BE2C (cell line): ENCODE results near the gene PDLIM3.

ENCODE experiments used
- DNase-seq: peaks from one replicate; pipeline ENCODE4 v3.0.0-alpha.2; 2020
- H3K27me3 ChIP-seq: fragments of 250-450 bp; sonication (Bioruptor Pico); 2 replicates; pipeline ENCODE4 v1.5.1; 2020; ENCODE audit warnings: mild to moderate bottlenecking
- H3K36me3 ChIP-seq: fragments of 250-450 bp; sonication (Bioruptor Pico); 2 replicates; pipeline ENCODE4 v1.5.1; 2020; ENCODE audit warnings: mild to moderate bottlenecking
- H3K4me1 ChIP-seq: fragments of 250-450 bp; sonication (Bioruptor Pico); 2 replicates; pipeline ENCODE4 v1.5.1; 2020
- H3K4me3 ChIP-seq: 2 replicates; pipeline ENCODE4 v1.5.1; 2011; ENCODE audit warnings: low read depth, low read length
- H3K9me3 ChIP-seq: fragments of 250-450 bp; sonication (Bioruptor Pico); 2 replicates; pipeline ENCODE4 v1.5.1; 2020
- TF ChIP-seq, protein P1 (sequence below): IDR thresholded peaks from 2 replicates; pipeline ENCODE4 v1.5.1; 2012; ENCODE audit warnings: mild to moderate bottlenecking, low read depth, low read length

Gene PDLIM3

DNA sequence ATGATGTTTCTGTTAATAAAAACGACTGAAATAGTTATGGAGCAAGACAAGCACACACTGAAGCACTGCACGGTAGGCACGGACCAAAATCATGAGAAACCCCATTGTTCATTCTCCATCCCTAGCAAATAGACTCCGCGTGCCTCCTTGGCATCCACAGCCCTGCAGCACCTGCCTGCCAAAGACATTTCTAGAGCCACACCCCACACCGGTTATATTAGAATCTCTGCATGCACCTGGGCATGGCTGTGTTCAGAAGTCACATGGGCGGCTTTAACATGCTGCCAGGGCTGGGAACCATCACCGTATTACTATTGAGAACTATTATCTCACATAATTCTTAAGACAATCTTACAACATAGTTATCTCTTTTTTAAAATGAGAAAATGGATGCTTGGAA is 5.9 kb downstream of the PDLIM3 start:
- Histone ChIP-seq H3K9me3 (no peaks in the 10 kb centered on the region), H3K27me3 (no peaks in the 10 kb centered on the region), H3K4me3 (no peak overlapping the region), H3K36me3 (no peaks in the 10 kb centered on the region), H3K4me1 (peaks cover 10% of the 10 kb centered on the region)
- DNase-seq: no peak
- TF ChIP-seq, protein P1, sequence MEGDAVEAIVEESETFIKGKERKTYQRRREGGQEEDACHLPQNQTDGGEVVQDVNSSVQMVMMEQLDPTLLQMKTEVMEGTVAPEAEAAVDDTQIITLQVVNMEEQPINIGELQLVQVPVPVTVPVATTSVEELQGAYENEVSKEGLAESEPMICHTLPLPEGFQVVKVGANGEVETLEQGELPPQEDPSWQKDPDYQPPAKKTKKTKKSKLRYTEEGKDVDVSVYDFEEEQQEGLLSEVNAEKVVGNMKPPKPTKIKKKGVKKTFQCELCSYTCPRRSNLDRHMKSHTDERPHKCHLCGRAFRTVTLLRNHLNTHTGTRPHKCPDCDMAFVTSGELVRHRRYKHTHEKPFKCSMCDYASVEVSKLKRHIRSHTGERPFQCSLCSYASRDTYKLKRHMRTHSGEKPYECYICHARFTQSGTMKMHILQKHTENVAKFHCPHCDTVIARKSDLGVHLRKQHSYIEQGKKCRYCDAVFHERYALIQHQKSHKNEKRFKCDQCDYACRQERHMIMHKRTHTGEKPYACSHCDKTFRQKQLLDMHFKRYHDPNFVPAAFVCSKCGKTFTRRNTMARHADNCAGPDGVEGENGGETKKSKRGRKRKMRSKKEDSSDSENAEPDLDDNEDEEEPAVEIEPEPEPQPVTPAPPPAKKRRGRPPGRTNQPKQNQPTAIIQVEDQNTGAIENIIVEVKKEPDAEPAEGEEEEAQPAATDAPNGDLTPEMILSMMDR: no peak

DNA sequence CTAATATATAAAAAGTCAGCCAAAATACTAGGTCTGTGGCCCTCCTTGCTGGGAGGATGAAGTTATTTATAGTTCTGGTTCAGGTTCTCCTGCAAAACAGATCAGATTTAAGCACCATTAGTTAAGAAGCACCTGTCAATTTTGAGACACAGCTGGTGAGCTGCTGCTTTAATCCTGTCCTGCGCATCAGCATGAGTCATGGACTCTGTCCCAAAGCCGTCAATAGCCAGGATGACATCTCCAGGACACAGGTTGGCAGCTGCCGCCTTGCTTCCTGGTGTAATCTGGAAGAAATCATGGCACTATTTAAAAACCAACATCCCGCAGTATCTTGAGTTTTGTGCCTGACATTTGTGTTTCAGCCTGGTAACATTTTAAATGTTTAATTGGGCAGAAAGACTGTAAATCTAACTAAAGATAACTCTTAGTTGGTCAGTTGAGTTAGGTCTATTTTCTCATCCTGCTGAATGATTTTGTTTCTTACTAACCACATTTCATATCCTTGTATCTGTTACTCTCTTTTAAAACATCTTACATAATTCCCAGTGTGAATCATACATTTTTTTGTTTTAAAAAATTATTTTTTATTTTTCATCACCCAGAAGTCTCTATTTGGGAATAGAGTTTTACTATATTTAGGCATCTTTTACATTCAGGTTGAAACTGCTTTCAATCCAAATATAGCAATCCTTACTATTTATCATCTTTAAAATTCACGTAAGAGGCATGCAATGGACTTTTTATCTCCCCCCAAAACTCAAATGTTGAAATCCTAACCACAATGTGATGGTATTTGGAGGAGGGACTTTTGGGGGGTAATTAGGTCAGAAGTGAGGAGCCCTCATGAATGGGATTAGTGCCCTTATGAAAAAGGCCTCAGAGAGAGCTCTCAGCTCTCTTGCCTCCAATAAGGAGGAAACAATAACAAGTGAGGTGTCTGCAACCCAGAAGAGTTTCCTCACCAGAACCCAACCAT is 10.1 kb downstream of the PDLIM3 start:
- Histone ChIP-seq H3K27me3 (no peaks in the 10 kb centered on the region), H3K36me3 (no peaks in the 10 kb centered on the region), H3K9me3 (no peaks in the 10 kb centered on the region), H3K4me3 (no peak overlapping the region), H3K4me1 (peaks cover 14% of the 10 kb centered on the region)
- peak; percentile 64 for DNase-seq
- TF ChIP-seq, protein P1: no peak

DNA sequence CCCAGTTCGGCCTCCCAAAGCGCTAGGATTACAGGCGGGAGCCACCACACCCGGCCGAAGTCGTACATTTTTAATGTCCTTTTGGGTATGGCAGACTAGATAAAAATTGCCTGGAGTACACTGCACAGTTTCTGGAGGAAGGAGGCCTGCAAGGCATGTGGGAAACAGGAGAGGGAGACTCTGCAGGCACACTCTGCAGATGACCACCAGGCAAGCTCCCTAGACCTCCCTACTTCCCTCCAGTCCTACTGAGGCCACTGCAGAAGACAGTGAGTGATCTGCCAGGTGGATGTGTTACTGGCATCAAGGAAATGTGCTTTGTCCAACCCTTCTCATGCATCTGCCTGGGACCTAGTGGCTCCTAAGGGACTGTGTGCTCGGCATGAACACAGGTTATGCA is 11.4 kb downstream of the PDLIM3 start:
- H3K9me3 ChIP-seq: no peaks in the 10 kb centered on the region
- DNase-seq: peak; percentile 18
- H3K36me3 ChIP-seq: no peaks in the 10 kb centered on the region; the same call in 1 of the 2 replicates
- H3K4me1 ChIP-seq: peaks cover 14% of the 10 kb centered on the region
- TF ChIP-seq, protein P1: peak; percentile 39
- H3K27me3 ChIP-seq: no peaks in the 10 kb centered on the region
- H3K4me3 ChIP-seq: no peak overlapping the region

DNA sequence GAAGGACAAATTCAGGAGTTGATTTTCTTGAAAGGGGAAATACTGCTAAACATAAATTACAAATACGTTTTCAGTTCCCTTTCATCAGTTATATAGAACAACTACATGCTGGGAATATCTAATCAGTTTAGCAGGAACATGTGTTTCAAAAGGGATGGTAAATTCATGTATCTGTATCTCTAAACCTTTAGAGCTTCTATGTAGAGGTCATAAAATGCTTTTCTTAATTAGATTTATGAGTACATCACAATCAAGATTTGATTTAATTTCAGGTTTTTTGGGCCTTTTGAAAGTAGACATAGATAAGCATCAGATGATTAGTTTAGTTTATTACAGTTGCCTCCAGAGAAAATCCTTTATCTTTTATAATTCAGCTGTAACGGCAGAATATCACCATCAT is 12.9 kb downstream of the PDLIM3 start:
- TF ChIP-seq, protein P1: no peak
- Histone ChIP-seq H3K4me3 (no peak overlapping the region), H3K9me3 (no peaks in the 10 kb centered on the region), H3K27me3 (no peaks in the 10 kb centered on the region), H3K4me1 (peaks cover 14% of the 10 kb centered on the region), H3K36me3 (no peaks in the 10 kb centered on the region; the same call in 1 of the 2 replicates)
- no peak for DNase-seq

DNA sequence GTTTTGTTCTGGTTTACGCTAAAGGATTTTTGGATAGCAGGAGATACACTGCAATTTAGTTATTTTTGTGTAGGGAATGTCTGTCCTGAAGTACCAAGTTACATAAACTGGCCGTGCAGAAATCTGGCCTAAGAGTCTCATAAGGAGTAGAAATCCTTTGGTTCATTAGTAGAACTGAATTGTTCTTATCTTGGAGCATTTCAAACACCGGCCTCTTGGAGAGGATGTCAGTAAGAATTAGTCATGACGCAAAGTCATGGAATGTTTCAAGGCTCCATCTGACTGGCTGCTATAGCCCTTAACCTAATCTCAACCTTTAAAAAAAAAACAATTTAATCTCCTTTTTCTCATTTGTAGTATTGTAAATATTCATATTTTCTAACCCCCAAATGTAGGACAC is 15.2 kb downstream of the PDLIM3 start:
- Histone ChIP-seq H3K9me3 (no peaks in the 10 kb centered on the region), H3K27me3 (no peaks in the 10 kb centered on the region), H3K36me3 (no peaks in the 10 kb centered on the region; the same call in 1 of the 2 replicates), H3K4me3 (no peak overlapping the region), H3K4me1 (peaks cover 11% of the 10 kb centered on the region)
- TF ChIP-seq, protein P1: no peak
- DNase-seq: no peak

DNA sequence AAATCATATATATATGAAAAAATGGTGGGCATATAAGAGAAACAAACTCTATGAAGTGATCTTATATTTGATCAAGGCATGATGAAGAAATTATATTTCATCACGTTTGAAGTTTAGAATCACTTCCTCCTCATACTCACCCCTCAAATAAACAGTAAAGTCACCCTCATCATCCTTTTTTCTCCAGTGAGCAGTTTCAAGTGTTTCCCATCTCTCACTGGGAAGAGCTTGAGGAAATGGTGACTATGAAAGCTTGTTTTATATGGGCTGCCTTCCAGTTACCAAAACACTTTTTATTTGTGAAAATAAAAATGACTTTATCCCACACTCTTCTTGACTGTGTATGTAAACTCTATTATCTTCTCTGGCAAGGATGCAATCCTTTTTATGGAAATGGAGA is 16.8 kb downstream of the PDLIM3 start:
- Histone ChIP-seq H3K27me3 (no peaks in the 10 kb centered on the region), H3K4me1 (no peaks in the 10 kb centered on the region), H3K9me3 (no peaks in the 10 kb centered on the region)

More for the DNA sequence above, 16.8 kb downstream of the PDLIM3 start:
- no peak overlapping the region for H3K4me3 ChIP-seq
- TF ChIP-seq, protein P1: no peak
- DNase-seq: no peak
- H3K36me3 ChIP-seq: no peaks in the 10 kb centered on the region; the same call in 1 of the 2 replicates
